ENCODE data around the gene NUDT17.

DNA sequence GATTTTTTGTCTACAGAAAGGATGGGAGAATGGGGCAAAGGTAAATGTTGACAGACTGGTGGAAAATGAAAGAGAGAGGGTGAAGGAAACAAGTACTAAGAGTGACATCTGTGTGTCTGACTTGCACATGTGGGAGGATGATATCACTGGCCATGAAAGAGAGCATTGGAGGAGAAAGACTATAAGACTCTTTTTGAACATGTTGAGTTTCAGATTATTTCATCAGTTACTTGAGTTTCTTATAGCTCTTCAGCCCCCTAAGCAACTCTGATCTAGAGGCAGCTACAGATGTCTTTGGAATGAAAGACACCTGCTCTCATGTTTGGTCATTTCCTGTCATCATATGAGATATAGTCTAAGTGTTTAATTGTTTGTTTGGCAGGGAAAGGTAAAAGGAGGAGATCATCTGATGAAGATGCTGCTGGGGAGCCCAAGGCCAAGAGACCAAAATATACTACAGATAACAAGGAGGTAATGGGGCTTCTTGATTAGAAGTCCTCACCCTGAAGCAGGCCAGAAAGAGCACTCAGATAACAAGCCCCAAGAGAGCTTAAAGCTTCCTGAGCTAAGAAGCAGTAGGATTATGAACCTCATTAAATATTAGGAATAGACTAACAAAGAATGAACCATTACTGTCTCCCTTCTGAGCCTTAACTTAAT lies 16.9 kb upstream of the NUDT17 start:
- TF ChIP-seq, protein P1, sequence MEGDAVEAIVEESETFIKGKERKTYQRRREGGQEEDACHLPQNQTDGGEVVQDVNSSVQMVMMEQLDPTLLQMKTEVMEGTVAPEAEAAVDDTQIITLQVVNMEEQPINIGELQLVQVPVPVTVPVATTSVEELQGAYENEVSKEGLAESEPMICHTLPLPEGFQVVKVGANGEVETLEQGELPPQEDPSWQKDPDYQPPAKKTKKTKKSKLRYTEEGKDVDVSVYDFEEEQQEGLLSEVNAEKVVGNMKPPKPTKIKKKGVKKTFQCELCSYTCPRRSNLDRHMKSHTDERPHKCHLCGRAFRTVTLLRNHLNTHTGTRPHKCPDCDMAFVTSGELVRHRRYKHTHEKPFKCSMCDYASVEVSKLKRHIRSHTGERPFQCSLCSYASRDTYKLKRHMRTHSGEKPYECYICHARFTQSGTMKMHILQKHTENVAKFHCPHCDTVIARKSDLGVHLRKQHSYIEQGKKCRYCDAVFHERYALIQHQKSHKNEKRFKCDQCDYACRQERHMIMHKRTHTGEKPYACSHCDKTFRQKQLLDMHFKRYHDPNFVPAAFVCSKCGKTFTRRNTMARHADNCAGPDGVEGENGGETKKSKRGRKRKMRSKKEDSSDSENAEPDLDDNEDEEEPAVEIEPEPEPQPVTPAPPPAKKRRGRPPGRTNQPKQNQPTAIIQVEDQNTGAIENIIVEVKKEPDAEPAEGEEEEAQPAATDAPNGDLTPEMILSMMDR (IDR thresholded peaks at IDR 0.05), result no peak
- no peak for TF ChIP-seq EZH2 (IDR thresholded peaks at IDR 0.05)
